HCT116 (cell line): ENCODE data around the gene CNMD. TPM values are rescaled to one million over a fixed set of nuclear protein-coding genes. Genes with fewer than 3 reads are reported as not detected.
A peak's percentile ranks its signal among the peaks of the same experiment; 100 is the strongest.

Experiments
- ATAC-seq: fragments of 200-7000 bp; cut with Tn5 transposase; 2 replicates; pipeline ENCODE4 v1.9.1; 2020; ENCODE audit warnings: mild to moderate bottlenecking, moderate library complexity
- BruUV-seq: library from RNA; stranded (reverse); fragments of 400-500 nt; replicated peaks from 2 replicates; lab custom pipeline; 2021; lab: Mats Ljungman, UMichigan
- CTCF ChIA-PET: fragments of 300-600 bp; sonication (Branson Sonifier 250); formaldehyde crosslinking; loops from one replicate; lab custom pipeline; 2021; ENCODE audit warnings: antibody characterized with exemption; lab: Charles Lee
- POLR2A ChIA-PET: fragments of 300-600, 350-600 bp; sonication (Branson Sonifier 250); formaldehyde crosslinking; loops from one replicate; lab custom pipeline; 2021; ENCODE audit warnings: antibody characterized with exemption; lab: Charles Lee
- RAD21 ChIA-PET, 2 experiments: fragments of 300-600 bp; sonication (Branson Sonifier 250); formaldehyde crosslinking; loops; one replicate each; lab custom pipeline; 2023; ENCODE audit warnings: low total read pairs in 2 of 2; ENCODE audit not compliant: uncharacterized antibody in 2 of 2, unreplicated experiment in 2 of 2, low non-redundant PET in 1 of 2; lab: Charles Lee
- DNase-seq: peaks from one replicate; pipeline ENCODE4 v3.0.0-alpha.2; 2010; ENCODE audit warnings: low read depth, low spot score
- H2AFZ ChIP-seq: fragments of 200-600 bp; shearing (Covaris generic), sonication (generic); 2 replicates; pipeline ENCODE4 v1.6.1; 2017; ENCODE audit warnings: low read depth, mixed run types, mixed read lengths, antibody characterized with exemption, low read length; ENCODE audit not compliant: poor library complexity, severe bottlenecking
- H3K27ac ChIP-seq: 2 replicates; pipeline ENCODE4 v1.5.1; 2012; ENCODE audit warnings: low read depth, low read length
- H3K27me3 ChIP-seq: fragments of 200-600 bp; sonication (generic); 2 replicates; pipeline ENCODE4 v1.6.1; 2016; ENCODE audit warnings: mixed run types, low read length, mixed read lengths; ENCODE audit not compliant: insufficient read depth
- H3K36me3 ChIP-seq, 2 experiments: fragments of 200-500 bp in 1 of 2; fragments of 200-600 bp in 1 of 2; sonication (Bioruptor generic) in 1 of 2; sonication (generic) in 1 of 2; 2 replicates each; pipeline versions ENCODE4 v1.5.1 to v1.6.1; 2014 to 2016; ENCODE audit warnings: low read length in 2 of 2, inconsistent platforms in 1 of 2, mixed read lengths in 1 of 2, mixed run types in 1 of 2; ENCODE audit not compliant: insufficient read depth in 2 of 2, control insufficient read depth in 1 of 2
- H3K4me1 ChIP-seq, 2 experiments: fragments of 200-600 bp in 1 of 2; sonication (generic) in 1 of 2; 2 replicates each; pipeline versions ENCODE4 v1.5.1 to v1.6.1; 2012 to 2017; ENCODE audit warnings: low read length in 2 of 2, inconsistent platforms in 1 of 2, mild to moderate bottlenecking in 1 of 2, mixed read lengths in 1 of 2, mixed run types in 1 of 2, moderate library complexity in 1 of 2; ENCODE audit not compliant: insufficient read depth in 2 of 2, control insufficient read depth in 1 of 2
- H3K4me2 ChIP-seq: fragments of 200-600 bp; sonication (generic); 2 replicates; pipeline ENCODE4 v1.6.1; 2017; ENCODE audit warnings: mixed run types, low read length, mixed read lengths
- H3K4me3 ChIP-seq, 2 experiments: fragments of 200-600 bp in 1 of 2; sonication (generic) in 1 of 2; replicated peaks in 1 of 2; 2 replicates each; pipeline ENCODE4 v1.5.1; 2011 to 2016; ENCODE audit warnings: low read length in 2 of 2, control low read depth in 1 of 2, low read depth in 1 of 2, mild to moderate bottlenecking in 1 of 2, mixed read lengths in 1 of 2, mixed run types in 1 of 2
- H3K79me2 ChIP-seq: fragments of 200-600 bp; sonication (generic); 2 replicates; pipeline ENCODE4 v1.6.1; 2017; ENCODE audit warnings: mild to moderate bottlenecking, mixed run types, low read length, moderate library complexity, mixed read lengths; ENCODE audit not compliant: insufficient read depth
- H3K9ac ChIP-seq: fragments of 200-600 bp; sonication (generic); 2 replicates; pipeline ENCODE4 v1.6.1; 2016; ENCODE audit warnings: low read length, mixed read lengths
- H3K9me2 ChIP-seq: fragments of 200-600 bp; sonication (generic), shearing (Covaris generic); 2 replicates; pipeline ENCODE4 v1.6.1; 2017; ENCODE audit warnings: mixed run types, mild to moderate bottlenecking, moderate library complexity; ENCODE audit not compliant: insufficient read depth
- H3K9me3 ChIP-seq, 2 experiments: fragments of 200-500 bp in 1 of 2; fragments of 200-600 bp in 1 of 2; sonication (Bioruptor generic) in 1 of 2; sonication (generic) in 1 of 2; 2 replicates each; pipeline ENCODE4 v1.6.1; 2014 to 2017; ENCODE audit warnings: low read length in 2 of 2, mixed read lengths in 2 of 2, inconsistent platforms in 1 of 2, low read depth in 1 of 2, mild to moderate bottlenecking in 1 of 2, mixed run types in 1 of 2, moderate library complexity in 1 of 2; ENCODE audit not compliant: control insufficient read depth in 1 of 2, insufficient read depth in 1 of 2
- H4K20me1 ChIP-seq: fragments of 200-600 bp; sonication (generic), shearing (Covaris generic); 2 replicates; pipeline ENCODE4 v1.6.1; 2017; ENCODE audit warnings: mixed run types, mild to moderate bottlenecking, moderate library complexity; ENCODE audit not compliant: insufficient read depth
- EZH2 ChIP-seq: fragments of 200-600 bp; sonication (generic); IDR thresholded peaks from 2 replicates; pipeline ENCODE4 v1.6.1; 2017; ENCODE audit warnings: antibody characterized with exemption, mixed run types
- FOSL1 ChIP-seq: IDR thresholded peaks from 2 replicates; pipeline ENCODE4 v1.6.1; 2012; ENCODE audit warnings: low read depth
- JUND ChIP-seq: IDR thresholded peaks from 2 replicates; pipeline ENCODE4 v1.6.1; 2012
- POLR2AphosphoS5 ChIP-seq: IDR thresholded peaks from 2 replicates; pipeline ENCODE4 v1.6.1; 2011; ENCODE audit warnings: mild to moderate bottlenecking, low read depth, low read length, moderate library complexity
- SP1 ChIP-seq: IDR thresholded peaks from 2 replicates; pipeline ENCODE4 v1.6.1; 2012; ENCODE audit warnings: low read depth
- ZBTB33 ChIP-seq: IDR thresholded peaks from 2 replicates; pipeline ENCODE4 v1.6.1; 2011; ENCODE audit warnings: mild to moderate bottlenecking, low read length, moderate library complexity; ENCODE audit not compliant: insufficient replicate concordance; ENCODE audit errors: extremely low read depth
- intact Hi-C: fragments of 100-400 bp; cut with micrococcal nuclease; formaldehyde crosslinking; loops from 2 replicates; pipeline ENCODE4 v1.10.0; 2022
- total RNA-seq: library from RNA; stranded (reverse); gene quantifications from one replicate; pipeline ENCODE4 v1.2.1, GENCODE V29; 2021; ENCODE audit not compliant: unreplicated experiment
- TF ChIP-seq, protein P1 (sequence below): IDR thresholded peaks from 2 replicates; pipeline ENCODE4 v1.6.1; 2012; ENCODE audit warnings: low read depth

Gene CNMD
- total RNA-seq, 1 experiment from 2014 or later = not detected

DNA sequence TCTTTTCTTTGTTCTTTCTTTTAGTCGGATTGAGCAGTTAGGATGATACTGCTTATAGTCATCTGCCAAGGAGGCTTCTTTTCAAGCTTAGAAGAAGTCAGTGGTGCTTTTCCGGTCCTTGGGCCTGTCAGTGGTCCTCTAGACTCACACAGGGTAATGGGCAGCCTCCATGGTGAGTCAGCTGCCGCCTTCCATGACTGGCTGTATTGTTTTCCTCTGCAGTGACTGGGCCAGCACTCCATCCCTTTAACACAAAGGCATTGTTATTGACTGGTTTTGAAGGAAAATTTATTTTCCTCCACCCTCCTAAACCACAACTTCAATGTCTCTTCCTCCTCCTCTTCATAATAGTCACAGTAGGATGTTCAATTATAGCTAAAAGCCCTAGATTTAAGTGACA, 47.1 kb upstream of the CNMD start:
- TF ChIP-seq SP1 = peak; percentile 28; the same call in 1 of the 2 replicates
- TF ChIP-seq POLR2AphosphoS5 = no peak
- TF ChIP-seq FOSL1 = 0 out of 2 replicates have a peak, but pooled peaks have one; percentile 10
- TF ChIP-seq ZBTB33 = no peak
- TF ChIP-seq JUND = peak; percentile 24; the same call in 1 of the 2 replicates
- TF ChIP-seq EZH2 = no peak
- TF ChIP-seq, protein P1, sequence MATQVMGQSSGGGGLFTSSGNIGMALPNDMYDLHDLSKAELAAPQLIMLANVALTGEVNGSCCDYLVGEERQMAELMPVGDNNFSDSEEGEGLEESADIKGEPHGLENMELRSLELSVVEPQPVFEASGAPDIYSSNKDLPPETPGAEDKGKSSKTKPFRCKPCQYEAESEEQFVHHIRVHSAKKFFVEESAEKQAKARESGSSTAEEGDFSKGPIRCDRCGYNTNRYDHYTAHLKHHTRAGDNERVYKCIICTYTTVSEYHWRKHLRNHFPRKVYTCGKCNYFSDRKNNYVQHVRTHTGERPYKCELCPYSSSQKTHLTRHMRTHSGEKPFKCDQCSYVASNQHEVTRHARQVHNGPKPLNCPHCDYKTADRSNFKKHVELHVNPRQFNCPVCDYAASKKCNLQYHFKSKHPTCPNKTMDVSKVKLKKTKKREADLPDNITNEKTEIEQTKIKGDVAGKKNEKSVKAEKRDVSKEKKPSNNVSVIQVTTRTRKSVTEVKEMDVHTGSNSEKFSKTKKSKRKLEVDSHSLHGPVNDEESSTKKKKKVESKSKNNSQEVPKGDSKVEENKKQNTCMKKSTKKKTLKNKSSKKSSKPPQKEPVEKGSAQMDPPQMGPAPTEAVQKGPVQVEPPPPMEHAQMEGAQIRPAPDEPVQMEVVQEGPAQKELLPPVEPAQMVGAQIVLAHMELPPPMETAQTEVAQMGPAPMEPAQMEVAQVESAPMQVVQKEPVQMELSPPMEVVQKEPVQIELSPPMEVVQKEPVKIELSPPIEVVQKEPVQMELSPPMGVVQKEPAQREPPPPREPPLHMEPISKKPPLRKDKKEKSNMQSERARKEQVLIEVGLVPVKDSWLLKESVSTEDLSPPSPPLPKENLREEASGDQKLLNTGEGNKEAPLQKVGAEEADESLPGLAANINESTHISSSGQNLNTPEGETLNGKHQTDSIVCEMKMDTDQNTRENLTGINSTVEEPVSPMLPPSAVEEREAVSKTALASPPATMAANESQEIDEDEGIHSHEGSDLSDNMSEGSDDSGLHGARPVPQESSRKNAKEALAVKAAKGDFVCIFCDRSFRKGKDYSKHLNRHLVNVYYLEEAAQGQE = no peak
- ATAC-seq (peak; percentile 85), DNase-seq (peak; percentile 67)
- H3K4me3 ChIP-seq = no peak overlapping the region
- H3K4me1 ChIP-seq = peaks cover 13 to 31% of the 10 kb centered on the region in 2 experiments; a peak in 3 of 4 replicates
- no peak overlapping the region for H3K9ac ChIP-seq
- intact Hi-C loops = no loop called here
- H3K36me3 ChIP-seq = no peaks in the 10 kb centered on the region
- no TSS peak for BruUV-seq
- H3K4me2 ChIP-seq = peak overlapping the region; percentile 36
- POLR2A ChIA-PET = no interaction called here
- no peaks in the 10 kb centered on the region for H3K27me3 ChIP-seq
- RAD21 ChIA-PET = no interaction called here
- H3K27ac ChIP-seq = peak overlapping the region; percentile 33; the same call in 1 of the 2 replicates
- CTCF ChIA-PET = interaction anchor here (1.0 kb wide), 1 partner anchor 122 kb away, joined by 3 read pairs; no protein-coding TSS in a partner anchor
- H3K9me3 ChIP-seq = no peaks in the 10 kb centered on the region
- H2AFZ ChIP-seq = peak overlapping the region; percentile 22
- H3K79me2 ChIP-seq = no peaks in the 10 kb centered on the region
- no peaks in the 10 kb centered on the region for H3K9me2 ChIP-seq
- H4K20me1 ChIP-seq = no peaks in the 10 kb centered on the region
